ENCODE results near the gene MAPK11.

MAPK11 gene

DNA sequence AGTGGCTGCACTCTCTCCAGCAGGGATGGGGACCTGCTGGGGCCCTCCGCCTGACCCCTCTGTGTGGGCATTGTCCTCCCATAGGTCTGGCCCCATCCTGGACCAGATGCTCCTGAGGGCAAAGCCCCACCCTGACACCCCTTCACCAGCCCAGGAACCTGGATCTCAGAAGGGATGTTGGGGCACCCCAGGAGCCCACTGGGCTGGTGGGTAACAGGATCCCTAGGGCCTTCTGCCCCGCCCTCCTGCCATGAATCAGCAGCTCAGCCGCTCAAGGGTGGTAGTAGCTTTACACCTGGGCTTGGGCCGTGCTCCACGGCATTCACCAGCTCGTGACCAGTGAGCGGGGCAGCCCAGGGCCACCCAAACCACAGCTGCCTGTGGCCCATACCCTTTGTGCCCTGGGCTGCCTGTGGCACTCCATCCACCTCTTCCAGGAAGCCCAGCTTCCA lies 7.7 kb downstream of the MAPK11 start:
- TF ChIP-seq, protein P1, sequence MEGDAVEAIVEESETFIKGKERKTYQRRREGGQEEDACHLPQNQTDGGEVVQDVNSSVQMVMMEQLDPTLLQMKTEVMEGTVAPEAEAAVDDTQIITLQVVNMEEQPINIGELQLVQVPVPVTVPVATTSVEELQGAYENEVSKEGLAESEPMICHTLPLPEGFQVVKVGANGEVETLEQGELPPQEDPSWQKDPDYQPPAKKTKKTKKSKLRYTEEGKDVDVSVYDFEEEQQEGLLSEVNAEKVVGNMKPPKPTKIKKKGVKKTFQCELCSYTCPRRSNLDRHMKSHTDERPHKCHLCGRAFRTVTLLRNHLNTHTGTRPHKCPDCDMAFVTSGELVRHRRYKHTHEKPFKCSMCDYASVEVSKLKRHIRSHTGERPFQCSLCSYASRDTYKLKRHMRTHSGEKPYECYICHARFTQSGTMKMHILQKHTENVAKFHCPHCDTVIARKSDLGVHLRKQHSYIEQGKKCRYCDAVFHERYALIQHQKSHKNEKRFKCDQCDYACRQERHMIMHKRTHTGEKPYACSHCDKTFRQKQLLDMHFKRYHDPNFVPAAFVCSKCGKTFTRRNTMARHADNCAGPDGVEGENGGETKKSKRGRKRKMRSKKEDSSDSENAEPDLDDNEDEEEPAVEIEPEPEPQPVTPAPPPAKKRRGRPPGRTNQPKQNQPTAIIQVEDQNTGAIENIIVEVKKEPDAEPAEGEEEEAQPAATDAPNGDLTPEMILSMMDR (IDR thresholded peaks at IDR 0.05; ENCODE audit: low read depth, low read length), result no peak
- no peak for DNase-seq (ENCODE audit: low read depth in 2 of 2)
- no peak overlapping the region for H3K4me3 ChIP-seq (replicated peaks in 1 of 2; ENCODE audit: low read depth in 2 of 2, low read length in 2 of 2)

DNA sequence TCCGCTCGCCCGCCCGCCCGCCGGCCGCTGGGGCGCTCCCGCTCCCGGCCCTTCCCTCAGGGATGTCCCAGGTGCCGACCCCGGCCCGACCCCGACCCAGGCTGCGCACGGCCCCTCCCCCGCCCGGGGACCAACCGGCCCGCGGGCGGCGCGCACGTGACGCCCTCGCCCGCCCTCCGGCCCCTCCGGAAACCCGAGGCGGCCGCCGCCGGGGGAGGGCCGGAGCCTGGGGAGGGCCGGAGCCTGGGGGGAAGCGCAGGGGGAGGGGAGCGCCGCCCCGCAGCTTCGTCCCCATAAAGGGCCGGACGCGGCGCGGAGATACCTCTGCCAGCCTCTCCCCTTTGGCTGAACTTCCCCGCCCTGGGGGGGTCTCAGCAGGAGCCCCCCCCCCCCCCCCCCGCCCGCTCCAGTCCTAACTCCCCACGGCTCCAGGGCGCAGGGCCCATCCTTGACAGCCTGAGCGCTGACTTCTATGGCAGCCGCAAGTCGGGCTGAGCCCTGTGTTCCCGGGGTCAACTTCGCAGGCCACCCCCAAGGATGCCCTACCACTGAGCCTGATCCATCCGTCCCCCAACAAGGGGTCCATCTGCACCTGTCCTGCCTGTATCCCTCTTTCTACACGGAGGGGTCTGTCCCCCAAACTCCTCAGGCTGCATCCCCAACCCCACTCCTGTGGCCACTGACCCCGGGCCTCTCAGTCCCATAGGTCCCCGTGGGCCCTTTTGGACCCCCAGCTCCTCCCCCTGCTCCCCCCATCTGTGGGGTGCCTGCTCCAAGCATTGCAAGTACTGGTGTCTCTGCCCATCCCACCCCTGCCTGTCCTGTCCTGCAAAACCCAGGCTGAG lies 8.3 kb downstream of the MAPK11 start, which contains the start of gene MAPK12:
MAPK12 (minus strand) TSS at position 69 of the 845 bp plus-strand sequence. CDS start 174 bp downstream, outside the sequence.
- peak in 1 of 2 donors; percentile 64 for DNase-seq (ENCODE audit: low read depth in 2 of 2)
- H3K4me3 ChIP-seq (replicated peaks in 1 of 2; ENCODE audit: low read depth in 2 of 2, low read length in 2 of 2), result peak within 1 kb of the TSS; percentile 63 to 72
- TF ChIP-seq, protein P1 (IDR thresholded peaks at IDR 0.05; ENCODE audit: low read depth, low read length), result no peak

DNA sequence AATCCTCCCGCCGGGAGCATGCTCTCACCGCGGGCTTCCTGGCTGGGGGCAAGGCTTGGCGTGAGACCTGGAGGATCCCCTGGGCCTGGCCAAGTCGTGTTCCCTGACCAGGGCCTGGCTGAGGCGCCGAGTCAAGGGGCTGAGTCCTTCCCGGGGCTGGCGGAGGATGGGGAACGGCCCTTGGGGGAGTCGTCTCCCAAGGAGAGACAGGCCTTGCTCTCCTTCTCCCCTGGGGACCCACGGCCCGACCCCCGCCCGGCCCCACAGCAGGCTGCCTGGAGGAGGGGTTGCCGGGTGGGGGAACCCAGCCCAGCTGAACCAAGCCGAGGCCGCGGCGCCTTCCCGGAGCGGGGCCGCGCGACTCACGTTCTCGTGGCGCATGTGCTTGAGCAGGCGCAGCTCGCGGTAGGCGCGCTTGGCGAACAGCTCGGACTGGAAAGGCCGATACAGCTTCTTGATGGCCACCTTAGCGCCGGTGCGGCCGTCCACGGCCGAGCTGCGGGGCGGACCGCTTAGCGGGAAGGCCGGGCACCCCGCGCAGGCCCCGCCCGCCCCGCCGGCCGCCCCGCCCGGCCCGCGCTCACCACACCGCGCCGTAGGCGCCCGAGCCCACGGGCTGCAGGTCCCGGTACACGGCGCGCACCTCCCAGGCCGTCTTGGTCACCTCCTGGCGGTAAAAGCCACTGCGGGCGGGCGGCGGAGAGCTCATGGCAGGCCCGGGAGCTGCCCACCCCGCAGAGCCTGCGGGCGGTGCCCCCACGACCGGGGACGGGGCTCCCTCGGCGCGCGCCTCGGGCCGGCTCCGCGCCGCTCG lies 9.2 kb downstream of the MAPK11 start:
- peak; percentile 69 to 71 for DNase-seq (ENCODE audit: low read depth in 2 of 2)
- TF ChIP-seq, protein P1 (IDR thresholded peaks at IDR 0.05; ENCODE audit: low read depth, low read length), result no peak
- peak overlapping the region; percentile 63 to 72 for H3K4me3 ChIP-seq (replicated peaks in 1 of 2; ENCODE audit: low read depth in 2 of 2, low read length in 2 of 2)

DNA sequence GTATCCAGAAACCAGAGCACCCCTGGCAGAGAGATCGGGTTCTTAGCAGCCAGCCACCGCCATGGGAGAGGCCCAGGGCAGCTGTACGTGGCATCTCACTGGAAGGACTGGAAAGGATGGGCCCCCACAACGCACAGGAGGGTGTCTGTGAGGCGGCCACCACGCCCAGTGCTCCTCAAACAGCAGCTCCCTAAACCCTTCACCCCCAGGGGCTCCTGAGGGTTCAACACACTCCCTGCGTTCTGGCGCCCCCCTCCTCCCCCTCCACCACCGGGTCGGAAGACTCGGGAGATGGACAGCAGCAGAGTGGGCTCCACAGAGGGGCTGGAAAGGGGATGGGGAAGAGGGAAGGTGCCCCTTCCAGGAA lies 9.8 kb downstream of the MAPK11 start:
- no peak for DNase-seq (ENCODE audit: low read depth in 2 of 2)
- TF ChIP-seq, protein P1 (IDR thresholded peaks at IDR 0.05; ENCODE audit: low read depth, low read length), result no peak
- peak overlapping the region; percentile 63 to 72 for H3K4me3 ChIP-seq (replicated peaks in 1 of 2; ENCODE audit: low read depth in 2 of 2, low read length in 2 of 2)

DNA sequence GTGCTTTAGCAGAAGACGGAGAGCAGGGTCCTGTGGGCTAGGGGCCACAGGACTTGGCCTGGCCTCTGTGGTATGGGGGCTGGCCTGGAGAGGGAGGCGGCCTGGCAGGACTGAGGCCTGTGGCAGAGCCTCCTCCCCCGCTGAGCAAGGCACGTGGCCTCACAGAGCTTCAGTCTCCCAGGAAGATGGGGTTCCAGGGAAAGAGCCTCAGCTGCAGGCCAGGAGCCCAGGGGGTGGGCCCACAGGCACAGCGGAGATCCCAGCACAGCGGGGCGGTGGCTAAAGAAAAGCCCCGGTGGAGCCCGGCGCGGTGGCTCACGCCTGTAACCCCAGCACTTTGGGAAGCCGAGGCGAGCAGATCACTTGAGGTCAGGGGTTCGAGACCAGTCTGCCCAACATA lies 10.9 kb downstream of the MAPK11 start:
- no peak overlapping the region for H3K4me3 ChIP-seq (replicated peaks in 1 of 2; ENCODE audit: low read depth in 2 of 2, low read length in 2 of 2)
- TF ChIP-seq, protein P1 (IDR thresholded peaks at IDR 0.05; ENCODE audit: low read depth, low read length), result no peak
- DNase-seq (ENCODE audit: low read depth in 2 of 2), result no peak

DNA sequence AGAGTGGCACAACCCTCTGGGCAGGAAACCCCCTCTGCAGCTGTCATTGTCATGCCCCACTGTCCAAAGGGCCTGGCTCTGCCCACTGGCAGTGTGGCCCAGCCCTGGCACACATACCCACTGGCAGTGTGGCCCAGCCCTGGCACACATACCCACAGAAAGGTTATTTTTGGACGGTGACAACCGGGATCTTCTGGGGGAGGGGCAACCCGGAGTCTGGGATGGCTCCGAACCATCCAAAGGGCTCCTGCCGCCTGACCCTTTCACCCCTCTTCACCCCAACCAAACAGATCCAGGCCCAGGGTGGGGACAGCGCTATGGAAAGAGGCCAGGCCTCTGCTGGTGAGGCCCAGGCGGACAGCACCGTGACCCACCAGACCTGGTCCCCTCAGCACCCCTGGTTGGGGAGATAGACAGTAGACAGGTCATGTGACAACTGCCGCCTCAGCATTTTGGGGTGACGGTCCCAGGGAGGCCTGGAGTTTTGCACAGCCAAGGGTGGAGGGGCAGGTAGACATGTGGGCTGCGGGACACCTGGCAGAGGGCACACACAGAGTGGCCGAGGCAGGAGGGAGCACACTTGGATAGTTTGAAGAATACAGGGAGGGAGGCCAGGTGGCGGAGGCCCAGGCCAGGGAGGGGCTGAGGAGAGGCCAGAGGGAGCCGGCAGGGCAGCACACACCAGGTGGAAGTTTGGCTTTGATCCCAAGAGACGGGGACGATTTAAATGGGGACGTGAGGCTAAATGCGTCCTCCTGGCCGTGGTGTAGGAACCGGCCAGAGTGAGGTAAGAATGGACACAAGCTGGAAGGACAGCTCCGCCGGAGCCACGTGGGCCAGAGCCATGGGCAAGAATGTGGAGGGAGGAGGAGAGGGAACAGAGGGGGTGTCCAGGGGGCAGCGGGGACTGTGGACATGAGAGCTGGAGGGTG lies 11.6 kb downstream of the MAPK11 start:
- H3K4me3 ChIP-seq (replicated peaks in 1 of 2; ENCODE audit: low read depth in 2 of 2, low read length in 2 of 2), result no peak overlapping the region
- TF ChIP-seq, protein P1 (IDR thresholded peaks at IDR 0.05; ENCODE audit: low read depth, low read length), result no peak
- no peak for DNase-seq (ENCODE audit: low read depth in 2 of 2)
